DMS153 treated with DMSO at 0.1 percent for 48 hours (cell line): ENCODE data around the gene OGG1.

Experiments used
- DNase-seq: peaks from one replicate; lab custom pipeline; 2025; ENCODE audit not compliant: unreplicated experiment; lab: John Stamatoyannopoulos, UW

The OGG1 gene

DNA sequence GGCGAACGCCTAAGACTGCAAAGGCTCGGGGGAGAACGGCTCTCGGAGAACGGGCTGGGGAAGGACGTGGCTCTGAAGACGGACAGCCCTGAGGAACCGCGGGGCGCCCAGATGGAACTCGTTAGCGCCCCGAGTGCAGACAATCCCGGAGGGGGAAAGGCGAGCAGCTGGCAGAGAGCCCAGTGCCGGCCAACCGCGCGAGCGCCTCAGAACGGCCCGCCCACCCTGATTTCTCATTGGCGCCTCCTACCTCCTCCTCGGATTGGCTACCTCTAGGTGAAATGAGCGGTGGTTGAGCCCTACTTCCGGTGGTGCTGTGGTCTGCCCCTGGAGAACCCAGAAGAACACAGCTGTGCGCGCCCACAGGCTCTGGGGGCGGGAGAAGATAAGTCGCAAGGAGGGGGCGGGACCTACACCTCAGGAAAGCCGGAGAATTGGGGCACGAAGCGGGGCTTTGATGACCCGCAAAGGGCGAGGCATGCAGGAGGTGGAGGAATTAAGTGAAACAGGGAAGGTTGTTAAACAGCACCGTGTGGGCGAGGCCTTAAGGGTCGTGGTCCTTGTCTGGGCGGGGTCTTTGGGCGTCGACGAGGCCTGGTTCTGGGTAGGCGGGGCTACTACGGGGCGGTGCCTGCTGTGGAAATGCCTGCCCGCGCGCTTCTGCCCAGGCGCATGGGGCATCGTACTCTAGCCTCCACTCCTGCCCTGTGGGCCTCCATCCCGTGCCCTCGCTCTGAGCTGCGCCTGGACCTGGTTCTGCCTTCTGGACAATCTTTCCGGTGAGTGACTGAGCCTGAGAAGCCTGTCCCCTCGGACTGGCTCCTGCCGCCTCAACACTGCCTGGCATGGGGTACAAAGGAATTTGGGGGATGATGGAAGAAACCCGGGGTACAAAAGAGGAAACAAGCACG lies at the start of gene OGG1:
OGG1 (plus strand) TSS at position 308 of the 911 bp plus-strand sequence; CDS start at position 643, 335 bp downstream.
- DNase-seq: peak; percentile 74

DNA sequence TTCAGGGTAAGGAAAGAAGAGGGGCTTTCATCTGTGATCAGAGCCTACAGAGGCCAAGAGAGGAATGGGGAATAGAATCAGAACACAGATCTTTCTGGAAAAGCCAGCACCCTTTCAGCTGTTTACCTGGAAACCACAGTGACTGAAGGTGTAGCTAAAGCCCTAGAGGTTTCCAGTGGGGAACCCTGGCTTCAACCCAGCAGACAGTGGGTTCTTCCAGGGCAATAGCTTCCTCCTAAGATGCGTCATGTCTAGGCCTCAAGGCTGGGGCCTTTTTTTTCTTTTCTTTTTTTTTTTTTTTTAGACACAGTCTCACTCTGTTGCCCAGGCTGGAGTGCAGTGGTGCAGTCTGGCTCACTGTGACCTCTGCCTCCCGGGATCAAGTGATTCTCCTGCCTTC lies 49.2 kb upstream of the OGG1 start:
- no peak for DNase-seq

DNA sequence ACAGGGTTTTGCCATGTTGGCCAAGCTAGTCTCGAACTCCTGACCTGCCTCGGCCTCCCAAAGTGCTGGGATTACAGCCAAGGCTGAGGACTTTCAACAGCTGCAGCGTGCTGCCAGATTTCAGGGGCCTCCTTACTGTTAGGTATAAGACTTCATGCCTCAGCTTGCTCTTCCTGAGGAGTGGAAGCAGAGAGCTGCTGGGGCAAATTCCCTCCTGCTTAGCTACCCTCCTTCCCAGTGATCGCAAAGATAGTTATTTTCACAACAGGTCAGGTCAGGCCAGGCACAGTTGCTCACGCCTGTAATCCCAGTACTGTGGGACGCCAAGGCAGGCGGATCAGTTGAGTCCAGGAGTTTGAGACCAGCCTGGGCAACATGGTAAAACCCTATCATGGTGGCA lies 48.7 kb upstream of the OGG1 start:
- no peak for DNase-seq

DNA sequence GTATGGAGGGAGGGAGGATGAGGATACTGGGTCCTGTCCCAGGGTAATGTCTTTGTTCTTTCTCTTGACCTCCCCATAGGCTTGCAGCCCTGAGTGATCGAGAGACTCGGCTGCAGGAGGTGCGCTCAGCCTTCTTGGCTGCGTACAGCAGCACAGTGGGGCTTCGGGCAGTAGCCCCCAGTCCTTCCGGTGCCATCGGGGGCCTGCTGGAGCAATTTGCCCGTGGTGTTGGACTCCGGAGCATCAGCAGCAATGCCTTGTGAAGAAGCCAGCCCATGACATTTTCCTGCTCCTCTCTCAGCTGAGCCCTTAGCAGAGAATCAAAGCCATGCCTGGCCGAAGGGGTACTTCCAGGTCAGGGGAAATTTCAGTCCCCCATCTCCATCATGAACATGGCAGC lies 48.0 kb upstream of the OGG1 start:
- DNase-seq: no peak

DNA sequence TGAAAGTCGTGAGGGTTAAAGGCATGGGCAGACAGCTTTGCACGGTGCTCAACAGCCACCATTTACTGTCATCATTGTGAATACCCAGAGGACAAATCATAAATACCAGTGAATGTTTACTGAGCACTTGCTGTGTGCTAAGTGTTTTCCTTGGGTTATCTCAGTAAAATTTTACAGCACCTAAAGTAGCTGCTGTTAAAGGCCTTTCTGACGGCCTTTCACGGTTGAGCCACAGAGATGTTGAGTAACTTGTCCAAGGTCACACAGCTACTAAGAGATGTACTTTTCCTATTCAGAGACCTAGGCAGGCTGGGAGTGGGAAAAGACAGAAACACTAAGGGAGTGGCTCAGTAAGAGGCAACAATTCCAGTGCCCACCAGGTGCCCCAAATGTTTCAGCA lies 46.5 kb upstream of the OGG1 start:
- no peak for DNase-seq

DNA sequence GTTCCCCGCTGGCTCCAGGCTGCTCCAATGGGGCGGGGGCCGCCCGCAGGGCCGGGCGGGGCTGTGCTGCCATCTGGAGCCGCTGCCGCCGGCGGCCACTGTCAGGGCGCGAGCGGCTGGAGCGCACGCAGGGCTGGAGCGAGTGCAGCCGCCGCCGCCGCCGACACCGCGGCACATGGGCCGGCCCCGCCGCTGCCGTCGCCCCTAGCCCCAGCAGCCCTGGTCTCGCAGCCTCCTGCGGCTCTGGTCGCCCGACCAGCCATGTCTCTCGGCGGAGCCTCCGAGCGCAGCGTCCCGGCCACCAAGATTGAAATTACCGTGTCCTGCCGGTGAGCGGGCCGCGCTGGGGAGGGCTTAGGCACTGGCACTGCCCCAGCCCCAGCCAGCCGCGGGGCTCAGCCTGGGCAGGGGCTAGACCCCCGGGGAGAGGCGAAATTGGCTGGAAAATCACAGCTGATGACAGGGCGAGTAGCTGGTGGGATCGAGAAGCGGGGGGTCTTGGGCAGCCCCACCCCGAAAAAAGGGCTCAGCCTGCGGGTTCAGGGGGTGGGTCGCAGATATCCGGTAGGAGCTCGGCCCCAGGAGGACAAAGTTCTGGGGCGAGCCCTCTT lies 45.9 kb upstream of the OGG1 start, which contains the start of gene CPNE9:
CPNE9 (plus strand) TSS at position 98 of the 611 bp plus-strand sequence; CDS start at position 262, 164 bp downstream.
- DNase-seq: no peak

DNA sequence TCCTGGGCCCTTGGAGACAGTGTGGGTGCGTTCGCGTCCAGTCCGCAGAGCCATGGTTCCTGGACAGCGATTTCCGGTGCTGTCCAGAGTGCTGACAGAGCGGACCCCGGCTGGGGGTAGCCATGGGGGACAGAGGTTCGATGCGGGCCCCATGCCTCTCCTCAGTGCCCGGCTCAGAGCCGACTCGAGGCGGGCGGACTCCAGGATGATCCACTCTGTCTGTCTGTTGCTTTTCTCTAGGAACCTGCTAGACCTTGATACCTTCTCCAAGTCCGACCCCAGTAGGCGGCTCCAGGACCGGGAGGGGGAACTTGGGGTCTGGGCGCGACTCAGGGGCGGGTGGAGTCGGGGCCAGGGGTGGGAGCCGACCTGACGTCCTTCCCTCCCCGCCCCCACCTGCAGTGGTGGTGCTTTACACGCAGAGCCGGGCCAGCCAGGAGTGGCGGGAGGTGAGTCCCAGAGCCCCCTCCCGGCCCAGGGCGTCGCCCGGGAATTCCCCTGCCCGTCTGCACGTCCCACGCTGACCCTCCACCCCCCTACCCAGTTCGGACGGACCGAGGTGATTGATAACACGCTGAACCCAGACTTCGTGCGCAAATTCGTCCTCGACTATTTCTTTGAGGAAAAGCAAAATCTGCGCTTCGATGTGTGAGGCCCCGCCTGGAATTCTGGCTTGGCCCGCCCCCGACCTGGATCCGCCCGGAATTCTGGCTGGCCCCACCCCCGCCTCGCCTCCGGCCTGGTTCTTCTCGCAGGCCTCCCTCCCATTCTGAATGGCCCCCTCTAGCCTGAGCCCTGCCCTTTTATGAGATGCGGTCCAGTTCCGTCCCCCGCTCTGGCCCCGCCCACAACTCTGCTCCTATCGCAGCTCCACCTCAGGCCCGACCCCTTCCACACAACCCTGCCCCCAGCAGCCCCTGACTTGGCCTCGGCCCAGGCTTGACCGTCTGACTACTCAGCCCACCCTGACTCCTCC lies 45.1 kb upstream of the OGG1 start:
- no peak for DNase-seq

DNA sequence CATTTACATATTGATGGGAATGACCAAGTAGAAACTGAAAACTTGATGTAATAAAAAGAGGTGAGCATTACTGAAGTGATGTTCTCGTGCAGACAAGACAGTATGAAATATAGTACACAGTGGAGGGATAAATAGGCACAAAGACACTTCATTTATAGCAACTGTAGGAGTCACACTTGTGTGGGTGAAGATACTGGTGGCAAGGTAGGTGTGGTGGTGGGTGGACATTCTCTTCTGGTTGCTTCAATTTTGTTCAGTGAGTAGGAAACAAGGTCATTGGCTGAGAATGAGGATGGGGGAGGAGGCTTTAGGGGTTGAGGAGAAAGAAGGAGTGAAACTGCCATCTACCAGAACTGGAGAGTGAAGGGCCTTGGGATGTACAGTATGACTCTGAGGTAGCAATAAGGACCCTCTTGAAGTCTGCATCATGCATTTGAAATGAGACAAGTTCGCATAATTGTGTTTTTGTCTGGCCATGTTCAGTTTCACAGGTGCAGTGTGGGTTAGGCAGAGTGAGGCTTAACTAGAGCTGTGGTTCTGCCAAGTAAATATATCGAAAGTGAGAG lies 39.5 kb upstream of the OGG1 start:
- no peak for DNase-seq

DNA sequence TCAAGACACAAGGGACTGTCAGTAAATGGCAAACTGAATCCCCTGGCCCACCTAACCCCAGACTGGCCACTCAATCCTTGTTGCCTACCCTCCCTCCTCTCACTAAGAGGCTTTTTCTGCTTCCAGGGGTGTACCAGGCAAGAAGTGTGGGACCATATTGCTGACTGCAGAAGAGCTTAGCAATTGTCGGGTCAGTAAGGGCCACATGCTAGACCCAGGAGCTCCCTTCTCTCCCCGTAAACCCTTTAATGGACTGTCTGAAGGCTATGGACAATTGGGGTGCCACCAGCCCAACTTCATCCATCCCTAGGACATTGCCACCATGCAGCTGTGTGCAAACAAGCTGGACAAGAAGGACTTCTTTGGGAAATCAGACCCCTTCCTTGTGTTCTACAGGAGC lies 37.3 kb upstream of the OGG1 start:
- no peak for DNase-seq

DNA sequence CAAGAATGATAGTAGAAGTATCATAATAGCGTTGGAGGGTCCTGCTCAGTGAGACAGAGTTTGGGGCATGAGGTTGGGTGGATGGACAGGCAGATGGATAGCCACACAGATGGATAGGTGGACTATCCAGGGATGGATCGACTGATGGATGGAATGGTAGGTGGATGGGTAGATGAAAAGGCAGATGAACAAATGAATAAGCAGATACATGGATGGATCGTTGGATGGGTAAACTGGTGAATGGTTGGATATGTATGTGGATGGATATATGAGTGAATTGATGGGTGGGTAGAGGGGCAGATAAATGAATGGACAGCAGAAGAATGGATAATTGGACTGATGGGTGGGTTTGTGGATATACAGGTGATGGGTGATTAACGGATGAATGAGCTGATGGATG lies 36.6 kb upstream of the OGG1 start:
- DNase-seq: no peak

DNA sequence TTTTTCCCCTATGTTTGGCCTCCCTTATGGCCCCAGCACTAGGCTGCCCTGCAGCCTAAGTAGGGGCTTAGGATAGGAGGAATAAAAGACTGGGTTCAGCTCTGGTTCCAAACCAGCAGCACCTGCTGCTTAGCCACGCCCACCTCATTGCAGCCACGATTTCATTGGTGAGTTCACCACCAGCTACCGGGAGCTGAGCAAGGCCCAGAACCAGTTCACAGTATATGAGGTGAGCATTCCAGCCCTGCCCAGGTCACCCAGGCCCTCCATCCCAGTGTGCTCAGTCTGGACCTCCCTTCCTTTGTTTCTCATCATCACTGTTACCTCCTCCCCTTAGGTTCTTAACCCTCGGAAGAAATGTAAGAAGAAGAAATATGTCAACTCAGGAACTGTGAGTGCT lies 34.6 kb upstream of the OGG1 start:
- DNase-seq: no peak

DNA sequence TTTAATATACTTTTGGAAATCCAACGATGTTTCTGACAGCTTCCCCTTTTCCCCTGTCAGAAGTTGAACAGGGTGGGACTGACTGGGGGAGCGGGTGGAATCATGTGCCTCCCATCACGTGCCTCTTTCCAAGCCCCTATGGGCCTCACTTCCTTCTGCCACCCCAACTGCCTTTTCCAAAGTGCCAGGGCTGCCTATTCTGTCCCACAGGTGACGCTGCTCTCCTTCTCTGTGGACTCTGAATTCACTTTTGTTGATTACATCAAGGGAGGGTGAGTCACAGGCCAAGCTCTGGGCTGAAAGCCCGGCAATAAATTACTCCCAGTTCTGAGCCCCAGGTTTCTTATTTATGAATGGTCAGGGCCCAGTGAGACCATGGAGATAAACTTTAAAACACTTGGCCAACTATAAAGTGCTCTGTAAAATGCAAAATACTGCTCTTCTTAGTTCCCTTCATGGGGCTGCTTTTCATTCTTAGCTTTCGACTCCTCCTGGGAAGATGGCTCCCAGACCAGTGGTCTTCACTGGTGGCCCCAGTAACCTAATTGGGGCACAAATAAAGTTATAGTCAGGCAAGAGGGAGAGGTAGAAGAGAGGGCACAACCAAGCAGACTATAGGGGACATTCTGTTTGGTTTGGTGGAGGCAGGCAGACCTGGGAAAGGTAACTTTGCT lies 33.9 kb upstream of the OGG1 start:
- DNase-seq: no peak

DNA sequence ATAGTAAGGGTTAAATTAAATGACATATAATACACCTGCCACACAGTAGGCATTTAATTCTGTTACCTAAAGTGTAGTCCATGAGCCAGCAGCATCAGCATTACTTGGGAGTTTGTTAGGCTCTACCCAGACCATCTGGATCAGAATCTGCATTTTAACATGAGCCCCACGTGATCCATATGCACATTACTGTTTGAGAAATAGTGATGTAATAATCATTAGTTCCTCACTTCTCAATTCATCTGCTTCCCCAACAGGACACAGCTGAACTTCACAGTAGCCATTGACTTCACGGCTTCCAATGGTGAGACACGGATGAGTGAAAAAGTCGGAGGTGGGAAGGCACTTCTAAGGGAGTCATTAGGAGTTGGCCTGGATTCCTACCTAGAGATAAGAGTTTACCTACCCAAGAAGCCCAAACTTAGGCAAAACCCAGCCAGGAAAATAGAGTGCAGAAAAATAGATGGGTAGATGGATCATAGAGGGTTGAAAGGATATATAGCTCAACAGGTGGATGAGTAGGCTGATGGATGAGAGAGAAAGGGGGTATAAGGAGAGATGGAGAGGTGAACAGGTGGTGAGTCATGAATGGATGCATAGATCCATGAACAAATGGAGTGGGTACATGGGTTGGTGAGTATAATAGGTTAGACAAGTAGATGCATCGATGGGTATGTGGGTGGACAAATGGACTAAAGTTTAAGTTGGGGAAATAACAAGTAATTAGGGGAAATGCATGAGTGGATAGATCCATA lies 32.8 kb upstream of the OGG1 start:
- DNase-seq: no peak

DNA sequence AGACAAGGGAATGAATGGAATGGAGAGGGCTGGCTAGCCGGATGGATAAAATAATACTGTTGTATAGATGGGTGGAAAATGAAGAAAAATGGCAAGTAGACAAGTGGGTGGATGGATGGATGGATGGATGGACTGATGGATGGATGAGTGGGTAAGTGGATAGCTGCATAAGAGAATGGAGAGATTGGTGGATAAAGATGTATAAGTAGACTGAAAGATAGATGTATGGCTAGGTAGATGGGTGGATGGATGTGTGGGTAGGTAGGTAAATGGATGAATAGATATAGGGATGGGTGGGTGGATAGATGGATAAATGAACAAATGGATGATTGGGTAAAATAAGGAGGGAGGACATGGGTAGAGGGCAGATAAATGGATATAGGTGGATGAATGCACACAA lies 32.2 kb upstream of the OGG1 start:
- no peak for DNase-seq

DNA sequence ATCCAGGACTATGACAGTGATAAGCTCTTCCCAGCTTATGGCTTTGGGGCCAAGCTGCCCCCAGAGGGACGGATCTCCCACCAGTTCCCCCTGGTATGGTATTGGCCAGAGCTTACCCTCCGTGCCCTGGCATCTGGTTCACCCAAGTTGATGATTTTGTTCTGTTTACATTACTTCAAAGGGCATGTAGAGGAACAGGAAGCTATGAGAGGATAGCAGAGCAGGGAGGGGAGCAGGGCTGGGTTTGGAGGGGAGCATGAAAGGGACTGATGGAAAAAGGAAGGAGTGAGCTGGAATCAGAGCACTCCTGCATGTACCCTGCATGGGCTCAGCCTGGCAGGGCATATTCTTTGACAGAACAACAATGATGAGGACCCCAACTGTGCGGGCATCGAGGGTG lies 31.6 kb upstream of the OGG1 start:
- no peak for DNase-seq

DNA sequence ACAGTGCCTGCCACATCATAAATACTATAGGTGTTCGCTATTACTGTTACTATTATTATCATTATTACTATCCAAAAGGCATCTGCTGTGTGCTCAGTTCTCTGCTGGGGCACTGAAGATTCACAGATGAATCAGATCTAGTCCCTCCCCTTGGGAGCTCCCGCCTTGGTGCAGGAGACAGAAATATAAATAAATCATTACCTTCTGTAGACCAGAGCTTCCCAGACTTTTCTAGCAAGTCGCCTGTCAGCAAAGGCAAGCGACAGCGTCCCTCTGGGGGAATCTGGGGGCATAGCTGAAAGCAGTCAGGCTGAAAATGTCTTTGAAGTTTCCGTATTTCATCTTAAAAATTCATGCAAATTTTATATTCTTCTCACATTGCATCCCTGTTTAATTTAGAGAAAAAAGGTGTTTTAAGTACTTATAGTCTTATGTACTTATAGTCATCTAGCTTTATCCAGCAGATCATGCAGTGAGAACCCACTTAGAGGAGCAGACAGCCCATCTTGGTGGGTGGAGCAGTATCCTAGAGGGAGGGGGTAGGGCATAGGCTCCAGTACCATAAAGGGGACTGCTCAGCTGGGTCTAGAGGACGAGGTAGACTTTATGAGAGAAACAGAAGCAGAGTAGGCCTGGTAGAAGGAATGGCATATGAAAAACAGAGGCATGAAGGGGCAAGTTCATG lies 28.6 kb upstream of the OGG1 start:
- no peak for DNase-seq

DNA sequence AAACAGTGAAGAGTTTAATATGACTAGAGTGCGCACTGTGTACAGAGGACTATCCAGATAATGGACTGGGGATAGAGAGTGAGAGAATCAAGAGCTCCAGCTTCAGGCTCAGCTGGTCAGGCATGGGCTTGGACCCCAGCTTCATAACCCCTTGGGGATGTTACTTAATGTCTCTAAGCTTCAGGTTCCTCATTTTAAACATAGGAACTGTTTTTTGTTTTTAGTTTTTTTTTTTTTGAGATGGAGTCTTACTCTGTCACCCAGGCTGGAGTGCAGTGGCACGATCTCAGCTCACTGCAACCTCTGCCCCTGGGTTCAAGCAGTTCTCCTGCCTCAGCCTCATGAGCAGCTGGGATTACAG lies 28.1 kb upstream of the OGG1 start:
- no peak for DNase-seq

DNA sequence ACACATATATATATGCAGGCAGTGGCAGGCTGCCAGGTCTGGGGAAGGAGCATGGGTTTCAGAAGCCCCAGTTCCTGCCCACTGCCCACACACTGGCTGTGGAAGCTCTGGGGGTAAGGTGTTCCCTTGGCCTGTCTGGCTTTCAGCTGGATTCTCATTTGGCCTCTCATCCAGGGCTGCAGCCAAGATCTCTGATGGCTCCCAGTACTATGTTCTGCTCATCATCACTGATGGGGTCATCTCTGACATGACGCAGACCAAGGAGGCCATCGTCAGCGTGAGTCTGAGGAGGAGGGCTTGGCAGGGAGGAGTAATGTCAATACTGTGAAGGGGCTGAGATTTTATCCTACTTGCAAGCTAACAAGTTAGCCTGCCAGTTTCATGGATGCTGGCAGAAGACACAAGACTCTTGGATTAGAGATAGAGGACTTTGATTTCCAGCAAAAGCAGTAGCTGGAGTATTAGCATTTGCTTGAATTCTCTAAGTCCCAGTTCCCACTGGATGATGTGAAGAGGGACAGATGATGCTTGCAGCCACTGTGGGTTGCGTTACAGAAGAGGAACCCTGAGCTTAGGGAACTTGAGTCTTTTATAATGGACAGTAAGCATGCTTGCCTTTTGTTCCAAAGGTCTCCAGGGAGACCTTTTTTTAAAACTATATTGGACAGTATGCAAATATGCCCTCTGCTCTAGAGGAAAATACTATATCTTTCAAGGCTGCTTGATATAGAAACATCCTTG lies 23.8 kb upstream of the OGG1 start:
- no peak for DNase-seq
